ENCODE results near the gene AFMID. TPM values are rescaled to one million over a fixed set of nuclear protein-coding genes. Genes with fewer than 3 reads are reported as not detected.
A peak's percentile ranks its signal among the peaks of the same experiment; 100 is the strongest.
"Not testable (repeated sequence)": the region's sequence is repeated elsewhere in the genome, so short reads cannot be mapped to it uniquely, and the experiment has no call there.

Gene AFMID
- 10 to 100 TPM; 27.1 to 60.6 TPM for total RNA-seq

- Mint-ChIP-seq H3K9me3 (no peaks in the 10 kb centered on the region), H3K36me3 (peaks cover 28 to 44% of the 10 kb centered on the region in 2 donors), H3K27ac (peak within 1 kb of the TSS; percentile 86 to 93)
- ATAC-seq, result peak; percentile 97
- peak; percentile 98 to 99 for DNase-seq (ENCODE audit: low spot score in 2 of 2)
Observed at GRCh38 chr17:78186692-78187595, at the start of gene AFMID, which contains the start of gene TK1. TSS of gene AFMID (plus strand) at chr17:78187362. CDS start at chr17:78187371, 9 bp downstream. TSS of gene TK1 (minus strand) at chr17:78187052. CDS start at chr17:78186994, 58 bp downstream.

- DNase-seq (ENCODE audit: low spot score in 2 of 2) (peak in 1 of 2 donors; percentile 60), ATAC-seq (no peak)
- H3K27ac Mint-ChIP-seq, result peak overlapping the region; percentile 29 to 76
- H3K9me3 Mint-ChIP-seq, result no peaks in the 10 kb centered on the region
- peaks cover 35 to 36% of the 10 kb centered on the region in 2 donors for H3K36me3 Mint-ChIP-seq
Observed at GRCh38 chr17:78137392-78138203, 49.6 kb upstream of the AFMID start.

- Mint-ChIP-seq H3K9me3 (no peaks in the 10 kb centered on the region), H3K27ac (peak overlapping the region in 1 of 2 donors; percentile 50), H3K36me3 (peaks cover 34 to 35% of the 10 kb centered on the region in 2 donors)
- DNase-seq (ENCODE audit: low spot score in 2 of 2) (no peak), ATAC-seq (no peak)
Observed at GRCh38 chr17:78138204-78139060, 48.7 kb upstream of the AFMID start.

DNA sequence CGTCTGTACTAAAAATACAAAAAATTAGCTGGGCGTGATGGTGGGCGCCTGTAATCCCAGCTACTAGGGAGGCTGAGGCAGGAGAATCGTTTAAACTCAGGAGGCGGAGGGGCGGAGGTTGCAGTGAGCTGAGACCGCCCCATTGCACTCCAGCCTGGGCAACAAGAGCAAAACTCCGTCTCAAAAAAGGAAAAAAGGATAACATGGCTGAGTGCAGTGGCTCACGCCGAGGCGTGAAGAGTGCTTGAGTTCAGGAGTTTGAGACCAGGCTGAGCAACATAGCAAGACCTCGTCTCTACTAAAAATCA is 47.3 kb upstream of the AFMID start:
- DNase-seq (ENCODE audit: low spot score in 2 of 2); H3K9me3 Mint-ChIP-seq; ATAC-seq: not testable (repeated sequence)
- H3K27ac Mint-ChIP-seq, result peak overlapping the region; percentile 39 to 66
- peaks cover 21 to 25% of the 10 kb centered on the region in 2 donors for H3K36me3 Mint-ChIP-seq

GRCh38 chr17:78140169-78141051 is 46.8 kb upstream of the AFMID start:
- DNase-seq (ENCODE audit: low spot score in 2 of 2) (peak; percentile 85 to 99), ATAC-seq (peak; percentile 74 to 92)
- H3K36me3 Mint-ChIP-seq, result peaks cover 20 to 22% of the 10 kb centered on the region in 2 donors
- H3K27ac Mint-ChIP-seq, result peak overlapping the region; percentile 39 to 66
- no peaks in the 10 kb centered on the region for H3K9me3 Mint-ChIP-seq

GRCh38 chr17:78141437-78142118 is 45.6 kb upstream of the AFMID start:
- ATAC-seq, result no peak
- H3K27ac Mint-ChIP-seq, result peak overlapping the region in 1 of 2 donors; percentile 66
- H3K36me3 Mint-ChIP-seq, result peaks cover 10 to 11% of the 10 kb centered on the region in 2 donors
- H3K9me3 Mint-ChIP-seq, result no peaks in the 10 kb centered on the region
- no peak for DNase-seq (ENCODE audit: low spot score in 2 of 2)

- Mint-ChIP-seq H3K9me3 (no peaks in the 10 kb centered on the region), H3K27ac (peak overlapping the region in 1 of 2 donors; percentile 66), H3K36me3 (peaks cover 3 to 10% of the 10 kb centered on the region in 2 donors)
- DNase-seq (ENCODE audit: low spot score in 2 of 2) (peak in 1 of 2 donors; percentile 75), ATAC-seq (peak in 1 of 2 donors; percentile 67)
Observed at GRCh38 chr17:78142119-78142861, 44.9 kb upstream of the AFMID start.

GRCh38 chr17:78143214-78144146 is 43.7 kb upstream of the AFMID start:
- Mint-ChIP-seq H3K9me3 (no peaks in the 10 kb centered on the region), H3K36me3 (peaks cover 0 to 6% of the 10 kb centered on the region in 2 donors), H3K27ac (peak overlapping the region; percentile 76 to 77)
- ATAC-seq (no peak), DNase-seq (ENCODE audit: low spot score in 2 of 2) (no peak)

DNA sequence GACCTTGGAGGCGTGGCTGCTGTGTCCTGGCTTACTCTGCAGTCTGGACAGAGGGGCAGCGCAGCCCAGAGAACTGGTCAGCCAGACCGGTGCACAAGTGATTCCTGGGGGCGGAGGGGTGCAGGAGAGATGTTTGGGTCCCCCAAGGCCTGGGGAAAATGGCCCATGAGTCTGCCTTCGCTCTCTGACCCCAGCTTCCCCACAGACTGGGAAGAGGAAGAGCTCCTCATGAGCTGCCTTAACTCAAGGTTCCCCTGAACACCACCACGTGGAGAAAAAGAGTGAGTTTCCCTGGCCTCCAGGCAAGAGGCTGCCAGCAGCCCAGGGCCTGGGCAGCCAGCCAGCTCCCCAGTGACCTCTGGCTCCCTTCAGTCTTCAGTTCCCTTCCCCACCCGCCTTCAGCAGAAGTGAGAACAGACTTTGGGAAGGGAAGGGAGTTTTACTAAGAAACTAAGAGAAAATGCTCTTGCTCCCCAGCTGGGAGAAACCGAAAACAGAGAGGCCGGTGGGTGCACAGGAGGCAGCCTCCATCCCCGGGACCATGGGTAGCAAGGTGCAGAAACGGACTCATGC is 42.9 kb upstream of the AFMID start:
- Mint-ChIP-seq H3K9me3 (no peaks in the 10 kb centered on the region), H3K27ac (peak overlapping the region; percentile 76 to 77), H3K36me3 (peaks cover 0 to 6% of the 10 kb centered on the region in 2 donors)
- DNase-seq (ENCODE audit: low spot score in 2 of 2), result no peak
- no peak for ATAC-seq

DNA sequence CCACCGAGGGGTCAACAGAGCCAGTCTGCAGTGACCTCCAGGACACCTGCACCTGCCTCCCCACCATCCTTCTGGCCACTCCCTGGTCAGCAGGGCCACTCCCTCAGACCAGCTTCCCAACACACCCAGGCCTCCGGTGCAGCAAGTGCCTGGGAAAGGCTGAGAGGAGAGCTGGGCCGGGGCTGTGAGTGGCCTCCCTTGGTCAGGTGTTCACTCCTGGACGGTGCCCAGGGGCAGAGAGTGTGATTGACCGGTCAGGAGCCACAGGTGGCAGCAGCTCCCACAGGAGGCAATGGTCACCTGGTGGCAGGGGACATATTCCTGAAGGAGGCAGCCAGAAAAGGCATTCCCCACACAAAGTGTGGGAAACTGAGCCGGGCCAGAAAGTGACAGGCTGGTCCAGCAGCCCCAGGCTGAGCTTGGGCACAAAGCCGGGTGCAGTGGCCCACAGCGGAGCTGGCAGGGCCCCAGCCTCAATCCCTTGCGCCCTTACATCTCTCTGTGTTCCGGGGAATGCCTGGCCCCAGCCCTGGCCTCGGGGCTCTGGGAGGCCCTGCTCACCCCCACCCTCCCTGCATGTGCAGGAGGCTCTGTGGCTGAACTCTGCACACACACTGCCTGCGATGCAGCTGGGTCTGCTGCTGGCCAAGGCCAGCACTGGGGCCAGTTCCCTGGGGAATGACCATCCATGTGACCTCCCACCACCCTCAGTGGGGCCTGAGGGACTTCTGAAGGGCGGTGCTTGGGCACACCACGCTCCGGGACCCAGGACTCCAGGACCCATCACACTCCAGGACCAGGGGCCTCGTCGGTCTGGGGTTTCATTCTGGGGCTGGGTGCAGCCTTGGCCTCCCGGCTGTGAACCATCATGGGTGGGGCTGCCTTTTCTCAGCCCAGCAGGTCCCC is 42.2 kb upstream of the AFMID start:
- DNase-seq (ENCODE audit: low spot score in 2 of 2) (no peak), ATAC-seq (no peak)
- Mint-ChIP-seq H3K9me3 (no peaks in the 10 kb centered on the region), H3K27ac (peak overlapping the region in 1 of 2 donors; percentile 76), H3K36me3 (peaks cover 0 to 4% of the 10 kb centered on the region in 2 donors)

DNA sequence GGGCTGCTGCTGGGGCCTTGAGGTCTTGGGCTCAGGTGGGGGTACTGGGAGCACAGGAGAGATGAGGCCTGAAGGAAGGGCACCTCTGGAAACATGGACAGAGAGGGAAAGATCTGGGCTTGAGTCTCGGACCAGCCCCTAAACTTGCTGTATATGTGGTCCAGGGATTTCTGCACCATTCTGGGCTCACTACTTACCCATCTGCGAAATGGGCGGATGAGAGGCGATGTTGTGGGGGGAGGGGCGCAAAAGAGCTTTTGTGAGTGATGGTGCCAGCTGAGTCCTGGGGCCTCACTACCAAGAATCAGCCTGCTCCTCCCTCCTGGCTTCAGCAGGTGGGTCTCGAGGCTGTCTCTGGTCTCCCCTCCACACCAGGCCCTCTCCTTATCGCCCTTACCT is 40.7 kb upstream of the AFMID start:
- Mint-ChIP-seq H3K27ac (peak overlapping the region in 1 of 2 donors; percentile 60), H3K36me3 (no peaks in the 10 kb centered on the region), H3K9me3 (no peaks in the 10 kb centered on the region)
- DNase-seq (ENCODE audit: low spot score in 2 of 2) (no peak), ATAC-seq (no peak)

- DNase-seq (ENCODE audit: low spot score in 2 of 2) (no peak), ATAC-seq (no peak)
- no peaks in the 10 kb centered on the region for H3K9me3 Mint-ChIP-seq
- H3K36me3 Mint-ChIP-seq, result no peaks in the 10 kb centered on the region
- peak overlapping the region; percentile 60 to 65 for H3K27ac Mint-ChIP-seq
Observed at GRCh38 chr17:78146881-78147280, 40.3 kb upstream of the AFMID start.
